Measurements from ENCODE around the gene C4orf36. TPM values are rescaled to one million over a fixed set of nuclear protein-coding genes. Genes with fewer than 3 reads are reported as not detected.

Gene C4orf36
- total and polyA plus RNA-seq, 2 donors (not counting 3 experiments of a cell fraction or from before 2014, with no cell fraction given): 0.66 TPM; not detected in 1

DNA sequence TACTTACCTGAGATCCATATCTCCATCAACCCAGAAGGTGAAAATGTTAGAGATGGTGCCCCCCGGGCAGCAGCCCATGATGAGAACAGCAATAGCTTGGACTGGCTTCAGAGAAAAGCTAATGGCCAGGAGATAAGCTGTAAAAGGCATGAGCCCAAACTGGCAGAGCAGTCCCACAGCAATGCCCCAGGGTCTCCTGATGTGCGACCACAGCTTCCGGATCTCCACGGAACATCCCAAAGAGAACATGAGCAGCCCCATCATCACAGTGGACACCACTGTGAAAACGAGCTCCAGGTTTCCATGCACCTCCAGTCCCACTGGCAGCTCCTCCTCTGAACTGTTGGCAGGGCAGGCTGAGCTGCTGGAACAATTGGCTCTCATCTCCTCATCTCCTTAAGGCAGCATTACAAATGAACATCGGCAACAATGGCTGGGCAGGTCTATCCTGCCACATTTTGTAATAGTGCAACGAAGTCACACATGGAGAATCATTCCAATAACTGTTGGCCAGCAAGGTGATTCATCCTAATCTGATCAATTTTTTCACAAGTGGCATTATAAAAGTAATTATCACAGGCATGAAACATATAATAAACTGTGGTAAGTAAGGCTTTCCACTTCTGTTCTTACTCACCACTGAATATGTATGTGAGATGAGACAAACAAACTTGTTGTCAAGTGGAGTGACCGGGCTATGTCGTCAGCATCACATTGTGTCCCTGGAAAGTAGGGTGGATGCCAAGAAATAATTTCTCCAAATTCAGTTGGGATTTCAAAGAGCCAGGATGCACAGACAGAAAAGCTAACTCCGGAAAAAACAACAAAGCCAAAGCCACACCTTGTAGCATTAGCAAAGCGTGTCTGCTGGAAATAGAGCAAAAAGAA is 43.2 kb downstream of the C4orf36 start, which contains the start of gene SLC10A6:
TSS of gene SLC10A6 (minus strand) at position 653 of the 888 bp plus-strand sequence. CDS start at position 384, 269 bp downstream.
- Histone ChIP-seq H3K27ac (ENCODE audit: insufficient read depth, low read depth, low read length) (no peak within 1 kb of the TSS), H3K4me2 (ENCODE audit: insufficient read depth, low read length) (no peak within 1 kb of the TSS), H4K20me1 (replicated peaks; ENCODE audit: control insufficient read depth, extremely low read depth, insufficient read depth, low read length) (no peaks in the 10 kb centered on the region), H3K4me1 (ENCODE audit: control insufficient read depth, extremely low read depth, insufficient read depth, low read length) (peaks cover 14% of the 10 kb centered on the region), H3K4me3 (replicated peaks in 1 of 3; ENCODE audit: insufficient read depth in 1 of 3, low read depth in 1 of 3, low read length in 3 of 3) (no peak within 1 kb of the TSS), H3K36me3 (ENCODE audit: control insufficient read depth in 2 of 2, extremely low read depth in 1 of 2, insufficient read depth in 2 of 2, low read length in 2 of 2) (no peaks in the 10 kb centered on the region), H3K79me2 (ENCODE audit: control insufficient read depth, insufficient read depth, low read length) (no peaks in the 10 kb centered on the region), H2AFZ (ENCODE audit: low read depth, low read length) (no peak within 1 kb of the TSS), H3K27me3 (ENCODE audit: control insufficient read depth in 2 of 2, insufficient read depth in 2 of 2, low read length in 2 of 2) (peaks cover 0 to 2% of the 10 kb centered on the region in 2 experiments), H3K9ac (replicated peaks; ENCODE audit: extremely low read depth, insufficient read depth, low read length) (no peak within 1 kb of the TSS), H3K9me3 (replicated peaks; ENCODE audit: control insufficient read depth, insufficient read depth, low read length) (no peaks in the 10 kb centered on the region), H3K9me1 (replicated peaks; ENCODE audit: control insufficient read depth, extremely low read depth, insufficient read depth, low read length) (no peaks in the 10 kb centered on the region)
- TF ChIP-seq FOS (IDR thresholded peaks at IDR 0.05; ENCODE audit: borderline replicate concordance, insufficient read depth, low read length) (no peak), EZH2 (IDR thresholded peaks at IDR 0.05; ENCODE audit: borderline replicate concordance, low read depth, low read length, severe bottlenecking) (no peak), POLR2AphosphoS5 (IDR thresholded peaks at IDR 0.05; ENCODE audit: insufficient read depth, low read depth, low read length) (no peak), GATA2 (IDR thresholded peaks at IDR 0.05; ENCODE audit: insufficient read depth, insufficient read length, low read depth, low read length) (no peak), JUN (IDR thresholded peaks at IDR 0.05; ENCODE audit: borderline replicate concordance, insufficient read depth, insufficient read length, low read depth) (no peak), MAX (IDR thresholded peaks at IDR 0.05; ENCODE audit: insufficient read depth, insufficient read length) (no peak), POLR2A (IDR thresholded peaks at IDR 0.05; ENCODE audit: low read depth, low read length) (no peak), MYC (IDR thresholded peaks at IDR 0.05; ENCODE audit: low read depth, low read length) (no peak)
- TF ChIP-seq, protein P1, sequence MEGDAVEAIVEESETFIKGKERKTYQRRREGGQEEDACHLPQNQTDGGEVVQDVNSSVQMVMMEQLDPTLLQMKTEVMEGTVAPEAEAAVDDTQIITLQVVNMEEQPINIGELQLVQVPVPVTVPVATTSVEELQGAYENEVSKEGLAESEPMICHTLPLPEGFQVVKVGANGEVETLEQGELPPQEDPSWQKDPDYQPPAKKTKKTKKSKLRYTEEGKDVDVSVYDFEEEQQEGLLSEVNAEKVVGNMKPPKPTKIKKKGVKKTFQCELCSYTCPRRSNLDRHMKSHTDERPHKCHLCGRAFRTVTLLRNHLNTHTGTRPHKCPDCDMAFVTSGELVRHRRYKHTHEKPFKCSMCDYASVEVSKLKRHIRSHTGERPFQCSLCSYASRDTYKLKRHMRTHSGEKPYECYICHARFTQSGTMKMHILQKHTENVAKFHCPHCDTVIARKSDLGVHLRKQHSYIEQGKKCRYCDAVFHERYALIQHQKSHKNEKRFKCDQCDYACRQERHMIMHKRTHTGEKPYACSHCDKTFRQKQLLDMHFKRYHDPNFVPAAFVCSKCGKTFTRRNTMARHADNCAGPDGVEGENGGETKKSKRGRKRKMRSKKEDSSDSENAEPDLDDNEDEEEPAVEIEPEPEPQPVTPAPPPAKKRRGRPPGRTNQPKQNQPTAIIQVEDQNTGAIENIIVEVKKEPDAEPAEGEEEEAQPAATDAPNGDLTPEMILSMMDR (IDR thresholded peaks at IDR 0.05; ENCODE audit: extremely low read depth in 1 of 2, insufficient read depth in 1 of 2, low read depth in 1 of 2, low read length in 2 of 2): no peak
- DNase-seq (ENCODE audit: low read depth, low spot score) (peak; percentile 31), FAIRE-seq (no peak)
- dilution Hi-C loops (cut with MboI; ENCODE audit: extremely low pct_ligation_motif_present, low sequenced_read_pairs): no loop called here
- CTCF ChIA-PET: interaction anchor here (1.2 kb wide), 1 partner anchor 350 kb away, joined by 4 read pairs; no protein-coding TSS in a partner anchor
- intact Hi-C loops (cut with micrococcal nuclease): no loop called here
- POLR2A ChIA-PET: no interaction called here
- no TSS peak for BruUV-seq (replicated peaks)
